Mucosa of stomach (tissue), 1 donor: ENCODE results near the gene TMEM203.
A peak's percentile ranks its signal among the peaks of the same experiment; 100 is the strongest.
"Not testable (repeated sequence)": the region's sequence is repeated elsewhere in the genome, so short reads cannot be mapped to it uniquely, and the experiment has no call there.

Experiments used
- H3K27me3 ChIP-seq: one replicate; pipeline ENCODE4 v1.7.0; 2013; ENCODE audit warnings: mild to moderate bottlenecking, low read length; ENCODE audit not compliant: control insufficient read depth, insufficient read depth
- H3K36me3 ChIP-seq: one replicate; pipeline ENCODE4 v1.7.0; 2013; ENCODE audit warnings: low read length; ENCODE audit not compliant: control insufficient read depth, insufficient read depth
- H3K4me1 ChIP-seq: one replicate; pipeline ENCODE4 v1.7.0; 2013; ENCODE audit warnings: mild to moderate bottlenecking, low read length; ENCODE audit not compliant: control insufficient read depth, insufficient read depth
- H3K4me3 ChIP-seq: one replicate; pipeline ENCODE4 v1.7.0; 2013; ENCODE audit warnings: low read length
- H3K9ac ChIP-seq: one replicate; pipeline ENCODE4 v1.7.0; 2013; ENCODE audit warnings: mild to moderate bottlenecking, low read length, moderate library complexity
- H3K9me3 ChIP-seq: one replicate; pipeline ENCODE4 v1.7.0; 2013; ENCODE audit warnings: mild to moderate bottlenecking, low read length, moderate library complexity; ENCODE audit not compliant: control insufficient read depth
- donor health status: Pancreatic carcinoma.

TMEM203 gene

DNA sequence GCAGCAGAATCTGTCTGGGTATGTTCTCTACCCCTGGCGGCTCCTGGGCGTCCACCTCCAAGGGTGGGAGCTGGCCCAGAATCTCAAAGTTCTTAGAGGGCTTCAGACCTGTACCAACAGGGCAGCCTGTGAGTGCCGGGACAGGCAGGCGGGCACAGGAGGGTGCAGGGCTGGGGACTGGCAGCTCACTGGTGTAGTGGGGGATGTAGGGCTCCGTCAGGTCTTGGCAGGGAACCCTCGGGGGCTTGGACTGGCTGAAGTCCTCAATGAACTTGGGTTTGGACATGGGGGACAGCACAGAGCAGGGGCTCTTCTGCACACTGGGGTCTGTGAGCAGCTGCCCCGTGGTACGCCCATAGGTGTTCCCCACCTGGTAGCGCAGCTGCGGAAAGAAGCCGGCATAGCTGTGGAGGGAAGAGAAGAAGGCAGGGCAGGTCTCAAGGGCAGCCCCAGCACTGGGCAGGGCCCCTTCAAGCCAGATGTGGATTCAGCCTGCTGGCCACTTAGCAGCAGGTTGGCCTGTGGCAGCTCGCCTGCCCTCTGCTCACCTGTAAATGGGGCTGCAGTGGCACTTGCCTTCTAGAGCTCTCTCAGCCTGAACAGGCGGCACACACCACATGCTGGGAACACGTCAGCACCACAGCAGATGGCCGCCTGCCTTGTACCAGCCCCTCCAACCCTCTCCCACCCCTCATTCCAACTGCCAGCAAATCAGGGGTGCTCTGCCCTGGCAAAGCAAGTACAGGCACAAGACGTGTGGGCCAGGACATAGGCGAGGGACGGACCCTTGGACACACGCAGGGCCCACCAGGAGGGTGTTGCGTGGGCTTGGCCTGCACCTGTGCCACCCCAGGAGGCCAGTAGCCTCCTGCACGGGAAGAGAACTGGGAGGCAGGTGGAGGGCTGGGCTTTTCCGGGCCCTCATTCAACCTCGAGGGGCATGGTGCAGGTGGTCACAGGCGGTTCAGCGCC, 40.3 kb upstream of the TMEM203 start:
- no peaks in the 10 kb centered on the region for H3K9me3 ChIP-seq
- peaks cover 33% of the 10 kb centered on the region for H3K4me1 ChIP-seq
- H3K4me3 ChIP-seq: no peak overlapping the region
- no peak overlapping the region for H3K9ac ChIP-seq
- H3K27me3 ChIP-seq: peaks cover 6% of the 10 kb centered on the region
- H3K36me3 ChIP-seq: peaks cover 18% of the 10 kb centered on the region

DNA sequence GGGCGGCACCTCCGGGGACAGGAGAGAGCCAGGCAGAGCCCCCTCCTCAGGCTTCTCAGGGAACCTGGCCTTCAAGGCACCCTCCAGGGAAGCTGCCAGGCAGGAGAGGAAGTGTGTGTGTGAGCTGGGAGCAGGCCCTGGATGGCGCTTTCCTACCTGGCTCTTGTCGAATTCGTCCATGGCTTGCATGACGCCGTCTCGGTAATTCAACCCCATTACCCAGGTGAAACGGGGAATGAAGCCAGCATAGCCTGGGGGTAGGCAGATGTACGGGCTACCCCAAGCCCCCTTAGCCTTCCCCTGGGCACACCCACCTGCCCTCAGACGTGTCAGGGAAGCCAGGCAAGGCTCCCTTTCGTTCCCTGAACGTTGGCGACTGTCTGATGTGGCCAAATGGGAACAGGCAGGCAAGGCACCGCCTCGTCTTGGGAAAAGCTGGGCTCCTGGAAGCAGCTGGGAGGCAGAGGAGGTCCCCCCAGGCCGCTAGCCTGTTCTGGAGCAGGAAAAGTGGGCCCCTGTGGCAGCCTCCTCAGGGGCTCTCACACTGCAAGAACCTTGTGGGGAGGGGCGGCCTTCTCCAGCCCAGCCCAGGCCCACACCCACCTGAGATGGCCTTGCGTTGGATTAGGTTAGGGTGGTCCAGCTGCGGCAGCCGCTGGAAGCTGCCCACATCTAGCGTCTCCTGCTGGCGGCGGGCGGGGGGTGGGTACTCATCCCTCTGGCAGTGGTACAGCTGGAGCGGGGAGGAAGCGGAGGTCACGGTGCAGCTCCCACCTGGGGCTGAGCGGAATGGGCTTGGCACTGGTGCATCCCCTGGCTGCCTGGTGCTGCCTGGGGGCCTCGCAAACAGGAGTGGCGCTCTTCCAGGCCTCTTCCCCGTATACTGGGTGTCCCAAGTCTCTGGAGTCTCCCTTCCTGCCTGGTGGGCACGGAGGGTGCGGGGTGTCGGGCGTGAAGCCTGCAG, 39.3 kb upstream of the TMEM203 start:
- H3K9me3 ChIP-seq: no peaks in the 10 kb centered on the region
- peaks cover 33% of the 10 kb centered on the region for H3K4me1 ChIP-seq
- peaks cover 6% of the 10 kb centered on the region for H3K27me3 ChIP-seq
- peaks cover 18% of the 10 kb centered on the region for H3K36me3 ChIP-seq
- no peak overlapping the region for H3K9ac ChIP-seq
- H3K4me3 ChIP-seq: no peak overlapping the region

DNA sequence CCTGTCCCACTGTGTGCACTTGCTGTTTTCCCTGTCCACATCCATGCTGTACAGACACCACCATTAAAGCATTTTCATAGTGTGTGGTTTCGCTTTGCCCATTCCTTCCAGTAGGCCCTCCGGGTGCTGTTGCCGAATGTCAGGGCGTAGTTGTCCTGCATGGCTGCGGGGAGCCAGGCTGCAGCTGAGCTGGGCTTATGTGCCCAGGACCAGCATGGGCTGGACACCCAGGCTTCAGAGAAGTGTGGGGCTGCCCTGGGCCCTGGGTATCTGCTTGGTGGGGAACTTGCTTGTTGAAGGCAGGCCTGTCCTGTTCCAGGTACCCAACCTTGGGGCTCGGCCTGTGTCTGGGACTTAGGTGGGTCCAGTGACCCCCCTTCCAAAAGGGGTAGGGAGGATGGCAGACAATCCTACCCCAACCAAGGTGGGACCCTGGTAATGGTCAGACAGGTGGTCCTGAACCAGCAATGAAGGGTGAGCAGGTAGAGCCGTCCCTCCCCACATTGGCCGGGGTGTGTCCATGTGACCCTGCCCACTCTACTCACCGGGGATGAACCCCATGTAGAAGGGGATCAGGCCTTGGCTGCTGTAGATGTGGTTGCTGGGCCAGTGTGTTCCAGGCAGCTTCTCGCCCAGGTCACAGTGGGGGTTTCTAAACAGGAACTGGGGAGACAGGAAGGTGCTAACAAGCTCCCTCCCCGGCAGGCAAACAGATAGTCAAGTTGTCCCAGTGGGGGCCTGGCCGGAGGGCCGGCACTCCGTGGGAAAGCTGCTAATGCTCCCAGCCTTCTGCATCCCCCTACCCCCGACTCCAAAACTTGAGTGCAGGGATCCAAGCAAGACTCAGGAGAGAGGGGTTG, 38.4 kb upstream of the TMEM203 start:
- H3K4me3 ChIP-seq: peak overlapping the region; percentile 4
- H3K36me3 ChIP-seq: peaks cover 18% of the 10 kb centered on the region
- no peaks in the 10 kb centered on the region for H3K9me3 ChIP-seq
- no peak overlapping the region for H3K9ac ChIP-seq
- peaks cover 6% of the 10 kb centered on the region for H3K27me3 ChIP-seq
- H3K4me1 ChIP-seq: peaks cover 34% of the 10 kb centered on the region

DNA sequence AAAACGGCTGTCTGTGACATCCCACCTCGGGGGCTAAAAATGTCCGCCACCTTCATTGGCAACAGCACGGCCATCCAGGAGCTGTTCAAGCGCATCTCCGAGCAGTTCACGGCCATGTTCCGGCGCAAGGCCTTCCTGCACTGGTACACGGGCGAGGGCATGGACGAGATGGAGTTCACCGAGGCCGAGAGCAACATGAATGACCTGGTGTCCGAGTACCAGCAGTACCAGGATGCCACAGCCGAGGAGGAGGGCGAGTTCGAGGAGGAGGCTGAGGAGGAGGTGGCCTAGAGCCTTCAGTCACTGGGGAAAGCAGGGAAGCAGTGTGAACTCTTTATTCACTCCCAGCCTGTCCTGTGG, 37.8 kb upstream of the TMEM203 start:
- H3K27me3 ChIP-seq, H3K9me3 ChIP-seq, H3K9ac ChIP-seq: not testable (repeated sequence)
- peak overlapping the region; percentile 4 for H3K4me3 ChIP-seq
- H3K4me1 ChIP-seq: peaks cover 40% of the 10 kb centered on the region
- H3K36me3 ChIP-seq: peaks cover 18% of the 10 kb centered on the region

DNA sequence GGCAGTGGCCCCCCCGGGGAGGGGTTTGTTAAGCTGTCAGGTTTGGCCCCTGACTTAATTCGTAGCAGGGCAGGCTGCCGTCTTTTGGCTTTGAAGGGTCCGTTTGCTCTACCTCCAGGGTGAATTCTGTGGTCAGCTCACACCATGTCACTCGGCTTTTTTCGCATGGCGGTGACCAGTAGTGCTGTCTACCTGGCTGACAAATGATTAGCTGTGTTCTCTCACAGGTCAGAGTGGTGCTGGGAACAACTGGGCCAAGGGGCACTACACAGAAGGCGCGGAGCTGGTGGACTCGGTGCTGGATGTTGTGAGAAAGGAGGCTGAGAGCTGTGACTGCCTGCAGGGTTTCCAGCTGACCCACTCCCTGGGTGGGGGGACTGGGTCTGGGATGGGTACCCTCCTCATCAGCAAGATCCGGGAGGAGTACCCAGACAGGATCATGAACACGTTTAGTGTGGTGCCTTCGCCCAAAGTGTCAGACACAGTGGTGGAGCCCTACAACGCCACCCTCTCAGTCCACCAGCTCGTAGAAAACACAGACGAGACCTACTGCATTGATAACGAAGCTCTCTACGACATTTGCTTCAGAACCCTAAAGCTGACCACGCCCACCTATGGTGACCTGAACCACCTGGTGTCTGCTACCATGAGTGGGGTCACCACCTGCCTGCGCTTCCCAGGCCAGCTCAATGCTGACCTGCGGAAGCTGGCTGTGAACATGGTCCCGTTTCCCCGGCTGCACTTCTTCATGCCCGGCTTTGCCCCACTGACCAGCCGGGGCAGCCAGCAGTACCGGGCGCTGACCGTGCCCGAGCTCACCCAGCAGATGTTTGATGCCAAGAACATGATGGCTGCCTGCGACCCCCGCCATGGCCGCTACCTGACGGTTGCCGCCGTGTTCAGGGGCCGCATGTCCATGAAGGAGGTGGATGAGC, 37.1 kb upstream of the TMEM203 start:
- Histone ChIP-seq H3K27me3 (peaks cover 6% of the 10 kb centered on the region), H3K4me1 (peaks cover 48% of the 10 kb centered on the region), H3K4me3 (peak overlapping the region; percentile 82), H3K36me3 (peaks cover 18% of the 10 kb centered on the region), H3K9ac (peak overlapping the region; percentile 77), H3K9me3 (no peaks in the 10 kb centered on the region)

DNA sequence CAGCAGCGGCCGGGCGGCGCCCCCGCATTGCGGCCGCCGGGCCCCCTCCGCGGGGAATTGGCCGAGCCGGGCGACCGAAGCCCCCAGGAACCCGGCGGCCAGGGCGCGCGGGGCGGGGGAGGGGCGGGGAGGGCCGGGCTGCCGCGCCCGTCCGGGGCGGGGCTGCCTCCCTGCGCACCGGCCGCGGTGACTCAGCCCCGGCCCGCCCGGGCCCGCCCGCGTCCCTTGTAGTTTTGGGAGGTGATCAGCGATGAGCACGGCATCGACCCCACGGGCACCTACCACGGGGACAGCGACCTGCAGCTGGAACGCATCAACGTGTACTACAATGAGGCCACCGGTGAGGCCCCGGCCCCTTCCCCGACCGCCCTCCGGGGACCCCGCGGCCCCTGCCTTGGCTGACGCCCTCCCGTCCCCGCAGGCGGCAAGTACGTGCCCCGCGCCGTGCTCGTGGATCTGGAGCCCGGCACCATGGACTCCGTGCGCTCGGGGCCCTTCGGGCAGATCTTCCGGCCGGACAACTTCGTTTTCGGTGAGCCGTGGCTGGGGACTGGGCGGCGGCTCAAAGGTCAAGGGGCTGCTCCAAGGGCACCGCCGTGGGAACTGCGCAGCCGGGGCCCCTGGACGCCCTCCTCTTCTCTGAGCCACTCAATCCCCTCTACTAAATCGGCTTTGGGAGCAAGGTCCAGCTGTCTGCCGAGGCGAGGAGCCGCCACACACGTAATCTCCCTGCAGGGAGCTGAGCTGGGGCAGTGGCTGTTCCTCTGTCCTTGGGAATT, 36.2 kb upstream of the TMEM203 start:
- peaks cover 56% of the 10 kb centered on the region for H3K4me1 ChIP-seq

DNA sequence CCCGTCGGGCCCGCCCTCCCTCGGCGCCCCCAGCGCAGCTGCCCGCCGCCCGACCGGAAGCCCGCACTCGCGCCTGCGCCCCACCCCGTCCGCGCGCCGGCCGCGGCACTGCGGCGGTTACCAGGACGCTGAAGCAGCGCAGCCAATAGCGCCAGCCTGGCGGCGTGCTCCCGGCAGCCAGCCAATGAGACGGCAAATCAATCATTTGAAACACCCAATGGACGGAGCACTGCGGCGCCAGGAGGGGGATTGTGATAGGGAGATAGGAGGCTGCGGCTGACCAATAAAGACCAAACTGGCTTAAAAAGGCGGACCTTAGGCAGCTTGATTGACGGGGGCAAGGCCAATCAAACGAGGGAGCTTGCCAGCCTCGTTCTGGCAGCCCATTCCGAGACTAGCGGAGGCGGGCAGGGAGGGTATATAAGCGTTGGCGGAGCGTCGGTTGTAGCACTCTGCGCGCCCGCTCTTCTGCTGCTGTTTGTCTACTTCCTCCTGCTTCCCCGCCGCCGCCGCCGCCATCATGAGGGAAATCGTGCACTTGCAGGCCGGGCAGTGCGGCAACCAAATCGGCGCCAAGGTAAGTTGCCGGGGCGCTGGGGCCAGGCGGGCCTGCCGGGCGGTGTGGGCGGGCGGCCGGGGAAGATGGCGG, 35.5 kb upstream of the TMEM203 start, which contains the start of gene TUBB4B:
TUBB4B (plus strand) TSS at position 447 of the 649 bp plus-strand sequence; CDS start at position 521, 74 bp downstream.
- Histone ChIP-seq H3K9ac (peak within 1 kb of the TSS; percentile 77), H3K27me3 (peaks cover 8% of the 10 kb centered on the region), H3K4me3 (peak within 1 kb of the TSS; percentile 82), H3K36me3 (peaks cover 18% of the 10 kb centered on the region), H3K9me3 (no peaks in the 10 kb centered on the region), H3K4me1 (peaks cover 63% of the 10 kb centered on the region)

More for the DNA sequence above, 36.2 kb upstream of the TMEM203 start:
- Histone ChIP-seq H3K4me3 (peak overlapping the region; percentile 82), H3K9me3 (no peaks in the 10 kb centered on the region), H3K9ac (peak overlapping the region; percentile 77), H3K27me3 (peaks cover 6% of the 10 kb centered on the region), H3K36me3 (peaks cover 18% of the 10 kb centered on the region)

DNA sequence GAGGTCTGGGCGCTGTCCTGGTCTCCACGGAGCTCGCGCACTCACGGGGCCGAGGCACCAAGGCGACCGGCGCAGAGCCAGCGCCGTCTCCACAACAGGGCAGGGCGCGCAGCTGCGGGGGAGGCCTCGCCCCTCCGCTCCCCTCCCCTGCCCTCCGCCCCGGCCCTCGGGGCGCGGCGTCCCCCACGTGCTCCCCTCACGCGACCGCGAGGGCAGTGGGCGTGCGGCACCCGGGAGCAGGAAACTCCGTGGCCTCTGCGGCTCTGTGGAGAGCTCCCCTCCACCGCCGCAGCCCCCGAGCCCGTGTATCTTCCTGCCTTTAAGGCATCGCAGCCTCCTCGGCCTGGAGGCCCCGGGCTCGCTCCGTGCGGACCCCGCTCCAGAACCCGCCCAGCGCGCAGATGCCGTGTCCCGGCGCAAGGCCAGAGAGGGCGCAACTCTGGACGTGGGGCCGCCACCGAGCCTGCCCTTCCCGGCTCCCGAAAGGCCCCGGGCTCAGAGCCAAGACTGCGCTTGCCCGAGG, 34.9 kb upstream of the TMEM203 start:
- Histone ChIP-seq H3K9ac (peak overlapping the region; percentile 69), H3K27me3 (peaks cover 11% of the 10 kb centered on the region), H3K4me1 (peaks cover 64% of the 10 kb centered on the region), H3K4me3 (peak overlapping the region; percentile 41), H3K36me3 (peaks cover 18% of the 10 kb centered on the region), H3K9me3 (no peaks in the 10 kb centered on the region)

DNA sequence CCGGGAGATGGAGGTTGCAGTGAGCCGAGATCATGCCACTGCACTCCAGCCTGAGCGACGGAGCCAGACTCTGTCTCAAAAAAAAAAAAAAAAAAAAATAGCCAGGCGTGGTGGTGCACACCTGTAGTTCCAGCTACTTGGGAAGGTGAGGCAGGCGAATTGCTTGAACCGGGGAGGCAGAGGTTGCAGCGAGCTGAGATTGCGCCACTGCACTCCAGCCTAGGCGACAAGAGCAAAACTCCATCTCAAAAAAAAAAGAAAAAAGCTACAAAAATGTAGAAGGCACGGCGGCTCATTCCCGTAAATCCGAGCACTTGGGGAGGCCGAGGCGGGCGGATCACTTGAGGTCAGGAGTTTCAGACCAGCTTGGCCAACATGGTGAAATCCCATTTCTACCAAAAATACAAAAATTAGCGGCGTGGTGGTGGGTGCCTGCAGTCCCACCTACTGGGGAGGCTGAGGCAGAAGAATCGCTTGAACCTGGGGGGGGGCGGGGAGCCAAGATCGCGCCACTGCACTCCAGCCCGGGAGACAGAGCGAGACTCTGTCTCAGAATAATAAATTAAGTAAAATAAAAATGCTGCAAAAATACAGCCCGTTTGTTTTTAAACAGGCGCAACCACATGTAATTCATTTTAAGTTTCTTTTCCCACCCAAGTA, 34.2 kb upstream of the TMEM203 start:
- peaks cover 62% of the 10 kb centered on the region for H3K4me1 ChIP-seq
- peak overlapping the region; percentile 41 for H3K4me3 ChIP-seq
- H3K27me3 ChIP-seq: peaks cover 16% of the 10 kb centered on the region
- not testable (repeated sequence) for H3K9ac ChIP-seq, H3K9me3 ChIP-seq
- H3K36me3 ChIP-seq: peaks cover 18% of the 10 kb centered on the region
